Naive thymus-derived CD4-positive, alpha-beta T cell (primary cell): ENCODE results near the gene TCEANC. TPM values are rescaled to one million over a fixed set of nuclear protein-coding genes. Genes with fewer than 3 reads are reported as not detected.
A peak's percentile ranks its signal among the peaks of the same experiment; 100 is the strongest.

Source experiments
- ATAC-seq: fragments of 150-1000 bp; cut with Tn5 transposase; 2 replicates; pipeline ENCODE4 v1.10.0; 2021; ENCODE audit warnings: mild to moderate bottlenecking, moderate library complexity
- CTCF ChIA-PET: fragments of 350-600 bp; sonication (Branson Sonifier 250); formaldehyde crosslinking; loops from one replicate; lab custom pipeline; 2021; ENCODE audit warnings: antibody characterized with exemption; lab: Charles Lee
- POLR2A ChIA-PET: fragments of 350-600 bp; sonication (Branson Sonifier 250); formaldehyde crosslinking; loops from one replicate; lab custom pipeline; 2021; ENCODE audit warnings: antibody characterized with exemption, inconsistent platforms; lab: Charles Lee
- DNase-seq, 9 donors: peaks; one replicate each; pipeline versions ENCODE4 v3.0.0 to v3.0.0-alpha.2; 2020 to 2022; ENCODE audit warnings: mixed read lengths in 1 of 9
- H3K27ac ChIP-seq: one replicate; pipeline ENCODE4 v1.7.0; 2013; ENCODE audit warnings: mild to moderate bottlenecking, low read depth, low read length, moderate library complexity
- H3K27me3 ChIP-seq, 2 donors: one replicate each; pipeline ENCODE4 v1.7.0; 2013; ENCODE audit warnings: low read length in 2 of 2, mild to moderate bottlenecking in 2 of 2, moderate library complexity in 2 of 2; ENCODE audit not compliant: control insufficient read depth in 2 of 2, insufficient read depth in 2 of 2
- H3K36me3 ChIP-seq, 3 experiments: 1 replicate in 2 of 3; 2 replicates in 1 of 3; pipeline ENCODE4 v1.7.0; 2013; ENCODE audit warnings: low read length in 3 of 3, mild to moderate bottlenecking in 3 of 3, moderate library complexity in 1 of 3; ENCODE audit not compliant: insufficient read depth in 3 of 3, control insufficient read depth in 2 of 3
- H3K4me1 ChIP-seq, 2 donors: one replicate each; pipeline ENCODE4 v1.7.0; 2013; ENCODE audit warnings: low read length in 2 of 2, mild to moderate bottlenecking in 2 of 2, moderate library complexity in 1 of 2; ENCODE audit not compliant: control insufficient read depth in 2 of 2, insufficient read depth in 2 of 2
- H3K4me3 ChIP-seq: 2 replicates; pipeline ENCODE4 v1.7.0; 2013; ENCODE audit warnings: mild to moderate bottlenecking, low read length
- H3K9me3 ChIP-seq, 3 experiments: 1 replicate in 2 of 3; 2 replicates in 1 of 3; pipeline ENCODE4 v1.7.0; 2013; ENCODE audit warnings: low read length in 3 of 3; ENCODE audit not compliant: control insufficient read depth in 2 of 3
- H3K27ac Mint-ChIP-seq, 9 donors: one replicate each; pipeline ENCODE4 v1.8.0; 2020 to 2022; ENCODE audit warnings: mixed read lengths in 9 of 9, mild to moderate bottlenecking in 8 of 9, moderate library complexity in 5 of 9, inconsistent platforms in 2 of 9
- H3K27me3 Mint-ChIP-seq, 5 donors: one replicate each; pipeline ENCODE4 v1.8.0; 2021 to 2022; ENCODE audit warnings: mixed read lengths in 5 of 5, mild to moderate bottlenecking in 1 of 5
- H3K36me3 Mint-ChIP-seq, 5 donors: one replicate each; pipeline ENCODE4 v1.8.0; 2020 to 2022; ENCODE audit warnings: mixed read lengths in 5 of 5, mild to moderate bottlenecking in 3 of 5, inconsistent platforms in 1 of 5
- H3K4me1 Mint-ChIP-seq, 7 donors: one replicate each; pipeline ENCODE4 v1.8.0; 2020 to 2022; ENCODE audit warnings: mixed read lengths in 7 of 7, mild to moderate bottlenecking in 3 of 7, inconsistent platforms in 1 of 7
- H3K4me3 Mint-ChIP-seq, 10 donors: one replicate each; pipeline ENCODE4 v1.8.0; 2020 to 2022; ENCODE audit warnings: mild to moderate bottlenecking in 10 of 10, mixed read lengths in 10 of 10, moderate library complexity in 6 of 10, inconsistent platforms in 2 of 10
- H3K9me3 Mint-ChIP-seq, 11 donors: one replicate each; pipeline ENCODE4 v1.8.0; 2020 to 2022; ENCODE audit warnings: mixed read lengths in 11 of 11, mild to moderate bottlenecking in 4 of 11, inconsistent platforms in 1 of 11, moderate library complexity in 1 of 11
- intact Hi-C, 2 donors: fragments of 100-400 bp; cut with micrococcal nuclease; formaldehyde crosslinking; loops; one replicate each; pipeline ENCODE4 v1.15.1; 2023
- polyA plus RNA-seq, 2 donors: library from polyadenylated mRNA; unstranded; fragments of 300-500 nt; fragmentation: Illumina TruSeq; gene quantifications; one replicate each; pipeline ENCODE4 v1.2.3, GENCODE V29; 2021
- total RNA-seq, 6 experiments: library from RNA in 5 of 6; stranded (reverse) in 5 of 6; gene quantifications; 1 replicate in 5 of 6; 2 replicates in 1 of 6; pipeline ENCODE4 v1.2.3 and lab custom pipeline; 2021 to 2026

The TCEANC gene
- total and polyA plus RNA-seq, 7 experiments from 2014 or later, result 5.0 to 17.5 (median 11.4) TPM

DNA sequence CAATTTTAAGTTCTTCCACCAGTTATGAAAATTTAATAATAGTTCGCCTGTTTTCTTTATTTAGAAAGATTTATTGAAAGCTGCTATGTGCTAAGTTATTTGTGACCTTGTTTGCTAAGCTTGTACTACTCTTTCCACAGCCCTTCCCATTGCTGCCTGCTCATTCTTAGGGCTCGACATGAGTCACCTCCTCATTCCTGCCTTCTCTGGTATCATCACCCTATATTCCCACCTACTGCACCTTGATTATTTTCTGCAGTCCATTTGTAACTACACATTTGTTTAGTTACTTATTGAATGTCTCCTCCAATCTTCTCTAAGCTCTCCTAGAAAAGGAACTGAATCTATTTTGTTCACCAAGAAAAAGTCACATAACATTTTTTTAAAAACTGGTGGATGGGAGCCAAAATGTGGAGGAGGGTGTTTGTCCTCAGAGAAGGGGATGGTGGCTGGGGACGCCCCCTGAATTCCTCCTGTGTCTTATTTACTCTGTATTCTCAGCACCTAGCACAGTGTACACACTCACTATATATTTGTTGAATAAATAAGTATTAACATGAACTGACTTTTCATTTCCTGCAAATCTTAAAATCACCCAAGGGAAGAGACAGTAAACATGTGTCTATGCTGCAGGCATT lies 32.3 kb downstream of the TCEANC start:
- ATAC-seq, result no peak
- DNase-seq, result no peak

DNA sequence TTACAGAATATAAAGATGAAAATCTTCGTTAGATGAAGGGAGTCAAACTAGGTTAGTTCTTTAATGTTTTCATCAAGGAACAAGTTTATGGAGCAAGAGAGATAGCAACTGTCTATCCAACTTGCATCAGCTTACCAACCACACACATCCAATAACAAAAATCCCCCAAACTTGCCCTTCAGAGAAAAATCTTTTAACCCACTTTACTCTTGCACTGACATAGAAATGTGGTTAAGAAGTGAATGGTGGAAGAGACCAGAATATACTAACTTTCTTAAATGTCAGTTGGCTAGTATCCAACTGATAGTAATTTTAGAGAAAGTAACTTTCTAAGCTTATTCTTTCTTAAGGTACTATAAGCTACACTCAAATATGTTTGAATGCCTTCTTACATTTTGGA lies 34.3 kb downstream of the TCEANC start:
- no peaks in the 10 kb centered on the region for H3K36me3 ChIP-seq
- H3K27me3 ChIP-seq, result no peaks in the 10 kb centered on the region
- H3K27ac Mint-ChIP-seq, result peak overlapping the region in 6 of 9 donors; percentile 18 to 97 (median 80)
- peaks cover 0 to 4% (median 3%) of the 10 kb centered on the region in 5 donors for H3K36me3 Mint-ChIP-seq
- no peak overlapping the region for H3K27ac ChIP-seq
- ChIA-PET CTCF (interaction anchor here (0.6 to 1.8 kb wide), 2 partner anchors 48 to 338 kb away, joined by 3 to 4 read pairs; partner anchors contain the start of genes OFD1 and TRAPPC2), POLR2A (interaction anchor here (1.1 to 4.0 kb wide), 4 partner anchors 34 to 68 kb away, joined by 3 to 39 read pairs (median 6); partner anchors contain the start of genes OFD1, TCEANC and TRAPPC2)
- ATAC-seq (no peak), DNase-seq (no peak)
- H3K4me3 Mint-ChIP-seq, result peak overlapping the region in 1 of 10 donors; percentile 0
- H3K4me3 ChIP-seq, result no peak overlapping the region
- peaks cover 7 to 8% of the 10 kb centered on the region in 2 donors for H3K4me1 ChIP-seq
- peaks cover 0 to 8% (median 0%) of the 10 kb centered on the region in 11 donors for H3K9me3 Mint-ChIP-seq
- no peaks in the 10 kb centered on the region for H3K27me3 Mint-ChIP-seq
- H3K4me1 Mint-ChIP-seq, result peaks cover 8 to 36% (median 22%) of the 10 kb centered on the region in 7 donors
- intact Hi-C loops, result no loop called here
- no peaks in the 10 kb centered on the region for H3K9me3 ChIP-seq

More for the DNA sequence above, 32.3 kb downstream of the TCEANC start:
- Mint-ChIP-seq H3K9me3 (peaks cover 0 to 12% (median 0%) of the 10 kb centered on the region in 11 donors), H3K27me3 (no peaks in the 10 kb centered on the region), H3K27ac (peak overlapping the region in 2 of 9 donors; percentile 17 to 71), H3K4me1 (peaks cover under 1 to 21% (median 13%) of the 10 kb centered on the region in 7 donors), H3K36me3 (peaks cover 0 to 14% (median 10%) of the 10 kb centered on the region in 5 donors), H3K4me3 (no peak overlapping the region)
- ChIA-PET CTCF (no interaction called here), POLR2A (interaction anchor here (0.8 kb wide), 1 partner anchor 8 kb away, joined by 3 read pairs; no protein-coding TSS in a partner anchor)
- peaks cover 0 to 2% of the 10 kb centered on the region in 2 donors for H3K4me1 ChIP-seq
- no peaks in the 10 kb centered on the region for H3K9me3 ChIP-seq
- H3K27me3 ChIP-seq, result no peaks in the 10 kb centered on the region
- no peak overlapping the region for H3K4me3 ChIP-seq
- intact Hi-C loops, result no loop called here
- H3K36me3 ChIP-seq, result no peaks in the 10 kb centered on the region
- no peak overlapping the region for H3K27ac ChIP-seq

DNA sequence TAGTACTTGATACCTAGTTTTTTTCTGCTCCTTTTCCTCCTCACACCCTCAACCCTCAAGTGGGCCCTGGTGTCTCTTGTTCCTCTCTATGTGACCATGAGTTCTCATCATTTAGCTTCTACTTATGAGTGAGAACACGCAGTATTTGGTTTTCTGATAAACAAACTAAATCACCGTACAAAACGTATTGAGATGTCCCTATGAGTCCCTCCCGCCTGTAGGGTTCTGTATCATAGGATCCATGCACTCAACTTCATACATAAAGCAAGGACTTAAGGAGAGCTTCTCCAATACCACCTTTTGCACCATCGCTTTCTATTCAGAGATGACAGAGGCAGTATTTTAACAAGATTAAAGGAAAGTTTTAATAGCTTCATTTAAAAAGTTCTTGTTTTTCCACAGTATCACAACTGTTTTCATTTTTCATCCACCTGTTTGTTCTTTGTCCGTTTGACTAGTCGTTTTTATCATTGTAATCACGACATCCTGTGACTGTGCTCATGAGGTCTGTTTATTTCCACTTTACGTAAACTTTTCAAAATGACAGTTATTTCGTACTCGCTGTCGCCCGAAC lies 35.5 kb downstream of the TCEANC start:
- DNase-seq (peak in 1 of 9 donors; percentile 4), ATAC-seq (peak; percentile 6)
- peak overlapping the region; percentile 79 to 96 (median 92) for H3K4me3 Mint-ChIP-seq
- peak overlapping the region; percentile 86 to 98 (median 95) for H3K27ac Mint-ChIP-seq
- POLR2A ChIA-PET, result interaction anchor here (0.6 to 4.0 kb wide), 9 partner anchors 19 to 341 kb away, joined by 3 to 39 read pairs (median 5); partner anchors contain the start of genes GEMIN8, OFD1, TCEANC and TRAPPC2
- H3K4me1 Mint-ChIP-seq, result peaks cover 21 to 48% (median 35%) of the 10 kb centered on the region in 7 donors
- CTCF ChIA-PET, result interaction anchor here (1.8 kb wide), 1 partner anchor 46 kb away, joined by 4 read pairs; the partner anchor contains the start of genes OFD1 and TRAPPC2
- Histone ChIP-seq H3K36me3 (no peaks in the 10 kb centered on the region), H3K27ac (peak overlapping the region; percentile 84), H3K4me1 (peaks cover 10 to 14% of the 10 kb centered on the region in 2 donors), H3K9me3 (no peaks in the 10 kb centered on the region), H3K27me3 (no peaks in the 10 kb centered on the region), H3K4me3 (peak overlapping the region; percentile 72)
- H3K36me3 Mint-ChIP-seq, result peaks cover 0 to 6% (median 4%) of the 10 kb centered on the region in 5 donors
- intact Hi-C loops, result loop anchor here (1.0 to 2.0 kb wide), 4 partner anchors 14 to 341 kb away; partner anchors contain the start of genes GEMIN8 (in 1 of the 2) and TCEANC (in 1 of the 2)
- H3K27me3 Mint-ChIP-seq, result no peaks in the 10 kb centered on the region
- peaks cover 0 to 8% (median 0%) of the 10 kb centered on the region in 11 donors for H3K9me3 Mint-ChIP-seq

DNA sequence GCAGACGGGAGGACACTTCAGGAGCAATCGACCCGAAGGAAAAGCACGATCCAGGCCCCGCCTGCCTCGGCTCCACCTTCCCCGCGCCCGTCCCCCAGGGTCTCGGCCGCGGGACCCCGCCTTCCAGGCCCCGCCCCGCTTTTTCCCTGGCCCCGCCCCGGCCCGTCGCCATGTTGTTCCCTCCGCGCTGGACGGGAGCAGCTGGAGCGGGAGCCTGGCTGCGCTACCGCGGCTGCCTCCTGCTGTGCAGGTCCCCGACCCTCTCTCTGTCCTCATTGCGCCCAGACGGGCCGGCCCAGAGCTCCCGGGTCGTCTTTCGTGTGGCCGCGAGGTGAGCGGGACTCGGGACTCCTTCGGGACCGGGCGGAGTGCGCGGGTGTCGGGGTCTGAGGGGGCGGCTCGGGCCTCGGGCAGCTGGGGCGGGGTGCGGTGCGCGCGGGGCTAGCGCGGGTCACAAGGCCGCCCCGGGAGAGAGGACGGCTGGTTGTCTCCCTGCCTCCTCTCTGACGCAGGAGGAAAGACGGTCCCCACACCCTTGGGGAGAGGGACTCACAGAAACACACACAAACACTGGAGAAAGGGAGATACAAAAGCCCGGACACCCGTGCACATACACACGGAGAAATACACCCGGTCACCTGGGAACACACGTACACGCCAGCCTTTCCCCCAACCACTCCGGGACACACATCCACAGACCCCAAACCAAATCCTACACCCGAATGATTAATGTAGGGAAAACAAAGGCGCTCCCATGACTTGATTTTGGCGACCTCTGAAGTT lies 36.2 kb downstream of the TCEANC start, which contains the start of gene RAB9A:
RAB9A (plus strand) TSS at position 171 of the 783 bp plus-strand sequence. CDS start 19,619 bp downstream, outside the sequence.
- peaks cover 0 to 1% (median 0%) of the 10 kb centered on the region in 11 donors for H3K9me3 Mint-ChIP-seq

DNA sequence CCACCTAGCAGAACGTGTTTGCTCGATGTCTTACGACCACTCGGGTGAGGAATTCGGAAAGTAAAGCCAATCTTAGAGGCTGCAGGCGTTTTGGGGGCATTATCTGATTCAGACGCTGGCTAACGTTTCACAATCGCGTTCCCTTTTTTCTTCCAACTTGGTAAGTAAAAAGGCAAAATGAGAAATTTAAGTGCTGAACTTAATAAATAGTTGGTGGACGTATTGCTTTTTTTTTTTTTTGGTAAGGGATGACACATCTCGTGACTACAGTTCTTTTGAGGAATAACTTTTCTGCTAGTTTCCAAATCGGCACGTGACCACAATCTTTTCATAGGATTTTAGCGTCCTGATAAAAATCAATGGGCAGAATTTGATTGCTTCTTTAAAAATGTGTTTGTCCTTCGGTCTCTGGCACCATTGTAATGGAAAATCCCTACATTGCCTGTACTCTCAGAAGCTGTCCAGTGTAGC lies 36.8 kb downstream of the TCEANC start:
- no peaks in the 10 kb centered on the region for H3K9me3 Mint-ChIP-seq
- intact Hi-C loops, result loop anchor here (1.0 to 2.0 kb wide), 5 partner anchors 13 to 45 kb away; partner anchors contain the start of genes OFD1 (in 2 of the 2), TRAPPC2 (in 2 of the 2) and TCEANC (in 1 of the 2)
- no peaks in the 10 kb centered on the region for H3K27me3 Mint-ChIP-seq
- no peaks in the 10 kb centered on the region for H3K27me3 ChIP-seq
- H3K4me3 ChIP-seq, result peak overlapping the region; percentile 72
- H3K4me1 Mint-ChIP-seq, result peaks cover 25 to 59% (median 43%) of the 10 kb centered on the region in 7 donors
- no peak for ATAC-seq
- H3K4me1 ChIP-seq, result peaks cover 14 to 25% of the 10 kb centered on the region in 2 donors
- peak overlapping the region; percentile 84 for H3K27ac ChIP-seq
- peak overlapping the region; percentile 79 to 96 (median 92) for H3K4me3 Mint-ChIP-seq
- H3K36me3 ChIP-seq, result no peaks in the 10 kb centered on the region
- POLR2A ChIA-PET, result interaction anchor here (0.8 to 4.0 kb wide), 3 partner anchors 28 to 45 kb away, joined by 3 to 39 read pairs (median 8); partner anchors contain the start of genes OFD1, TCEANC and TRAPPC2
- peak overlapping the region; percentile 76 to 98 (median 95) for H3K27ac Mint-ChIP-seq
- H3K9me3 ChIP-seq, result no peaks in the 10 kb centered on the region
- H3K36me3 Mint-ChIP-seq, result peaks cover 0 to 6% (median 0%) of the 10 kb centered on the region in 5 donors
- CTCF ChIA-PET, result interaction anchor here (0.9 kb wide), 1 partner anchor 31 kb away, joined by 3 read pairs; no protein-coding TSS in a partner anchor
- DNase-seq, result peak in 1 of 9 donors; percentile 5

More for the DNA sequence above, 36.2 kb downstream of the TCEANC start, which contains the start of gene RAB9A:
- intact Hi-C loops, result loop anchor here (1.0 to 2.0 kb wide), 6 partner anchors 14 to 340 kb away; partner anchors contain the start of genes OFD1 (in 2 of the 2), TCEANC (in 2 of the 2), TRAPPC2 (in 2 of the 2) and GEMIN8 (in 1 of the 2)
- H3K4me3 ChIP-seq, result peak within 1 kb of the TSS; percentile 72
- no peaks in the 10 kb centered on the region for H3K27me3 ChIP-seq
- ATAC-seq (peak; percentile 96), DNase-seq (peak; percentile 62 to 85 (median 76))
- Mint-ChIP-seq H3K4me1 (peaks cover 25 to 55% (median 40%) of the 10 kb centered on the region in 7 donors), H3K36me3 (peaks cover 0 to 6% (median 2%) of the 10 kb centered on the region in 5 donors), H3K27me3 (no peaks in the 10 kb centered on the region), H3K27ac (peak within 1 kb of the TSS; percentile 86 to 98 (median 95)), H3K4me3 (peak within 1 kb of the TSS; percentile 79 to 96 (median 92))
- H3K36me3 ChIP-seq, result no peaks in the 10 kb centered on the region
- POLR2A ChIA-PET, result interaction anchor here (0.8 to 4.0 kb wide), 8 partner anchors 27 to 341 kb away, joined by 3 to 39 read pairs (median 5); partner anchors contain the start of genes GEMIN8, OFD1, TCEANC and TRAPPC2
- H3K9me3 ChIP-seq, result no peaks in the 10 kb centered on the region
- CTCF ChIA-PET, result interaction anchor here (1.8 kb wide), 1 partner anchor 46 kb away, joined by 4 read pairs; the partner anchor contains the start of genes OFD1 and TRAPPC2
- H3K4me1 ChIP-seq, result peaks cover 14 to 20% of the 10 kb centered on the region in 2 donors
- H3K27ac ChIP-seq, result peak within 1 kb of the TSS; percentile 84
